Brain microvascular endothelial cell (primary cell): ENCODE measurements around the gene SH2D2A.

Experiments used
- DNase-seq: peaks from one replicate; pipeline ENCODE4 v3.0.0-alpha.2; 2020
- H3K27ac ChIP-seq: fragments of 250-450 bp; sonication (Bioruptor Pico); 2 replicates; pipeline ENCODE4 v1.5.1; 2020; ENCODE audit warnings: mild to moderate bottlenecking, moderate library complexity
- H3K27me3 ChIP-seq: fragments of 250-450 bp; sonication (Bioruptor Pico); replicated peaks from 2 replicates; pipeline ENCODE4 v1.5.1; 2020; ENCODE audit warnings: mild to moderate bottlenecking
- H3K36me3 ChIP-seq: fragments of 250-450 bp; sonication (Bioruptor Pico); replicated peaks from 2 replicates; pipeline ENCODE4 v1.5.1; 2020; ENCODE audit warnings: mild to moderate bottlenecking
- H3K4me3 ChIP-seq: 2 replicates; pipeline ENCODE4 v1.5.1; 2011; ENCODE audit warnings: low read depth, mild to moderate bottlenecking, control low read depth, low read length, moderate library complexity
- in situ Hi-C: cut with HindIII; loops from 2 replicates; pipeline ENCODE4 v1.10.0; 2017; ENCODE audit warnings: low sequenced_read_pairs, low pct_ligation_motif_present
- TF ChIP-seq, protein P1 (sequence below): IDR thresholded peaks from 2 replicates; pipeline ENCODE4 v1.5.1; 2011; ENCODE audit warnings: low read depth, mild to moderate bottlenecking, moderate library complexity, low read length, control low read depth, inconsistent platforms; ENCODE audit errors: missing control alignments

SH2D2A gene

DNA sequence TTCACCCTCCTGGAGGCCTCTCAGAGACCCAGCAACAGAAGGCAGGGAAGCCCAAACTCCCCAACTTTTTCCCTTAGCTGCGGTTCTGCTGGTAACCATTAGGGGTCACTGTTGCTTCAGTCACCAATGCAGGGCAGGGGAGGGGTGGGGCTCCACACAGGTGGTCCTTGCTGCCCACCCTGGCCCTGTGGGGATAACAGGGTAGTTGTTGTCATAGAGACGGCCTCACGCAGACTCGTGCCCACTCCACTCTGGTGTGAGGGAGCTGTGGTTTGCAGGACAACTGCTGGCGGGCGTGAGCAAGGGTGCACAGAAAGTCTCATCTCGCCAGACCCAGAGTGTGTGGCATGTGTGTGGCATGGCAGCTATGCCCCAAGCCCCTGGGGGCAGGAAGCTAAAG lies 22.3 kb upstream of the SH2D2A start:
- no peak for DNase-seq
- TF ChIP-seq, protein P1, sequence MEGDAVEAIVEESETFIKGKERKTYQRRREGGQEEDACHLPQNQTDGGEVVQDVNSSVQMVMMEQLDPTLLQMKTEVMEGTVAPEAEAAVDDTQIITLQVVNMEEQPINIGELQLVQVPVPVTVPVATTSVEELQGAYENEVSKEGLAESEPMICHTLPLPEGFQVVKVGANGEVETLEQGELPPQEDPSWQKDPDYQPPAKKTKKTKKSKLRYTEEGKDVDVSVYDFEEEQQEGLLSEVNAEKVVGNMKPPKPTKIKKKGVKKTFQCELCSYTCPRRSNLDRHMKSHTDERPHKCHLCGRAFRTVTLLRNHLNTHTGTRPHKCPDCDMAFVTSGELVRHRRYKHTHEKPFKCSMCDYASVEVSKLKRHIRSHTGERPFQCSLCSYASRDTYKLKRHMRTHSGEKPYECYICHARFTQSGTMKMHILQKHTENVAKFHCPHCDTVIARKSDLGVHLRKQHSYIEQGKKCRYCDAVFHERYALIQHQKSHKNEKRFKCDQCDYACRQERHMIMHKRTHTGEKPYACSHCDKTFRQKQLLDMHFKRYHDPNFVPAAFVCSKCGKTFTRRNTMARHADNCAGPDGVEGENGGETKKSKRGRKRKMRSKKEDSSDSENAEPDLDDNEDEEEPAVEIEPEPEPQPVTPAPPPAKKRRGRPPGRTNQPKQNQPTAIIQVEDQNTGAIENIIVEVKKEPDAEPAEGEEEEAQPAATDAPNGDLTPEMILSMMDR = peak; percentile 96
- Histone ChIP-seq H3K4me3 (no peak overlapping the region), H3K36me3 (no peaks in the 10 kb centered on the region), H3K27ac (no peak overlapping the region), H3K27me3 (peaks cover 27% of the 10 kb centered on the region)
- in situ Hi-C loops = no loop called here

DNA sequence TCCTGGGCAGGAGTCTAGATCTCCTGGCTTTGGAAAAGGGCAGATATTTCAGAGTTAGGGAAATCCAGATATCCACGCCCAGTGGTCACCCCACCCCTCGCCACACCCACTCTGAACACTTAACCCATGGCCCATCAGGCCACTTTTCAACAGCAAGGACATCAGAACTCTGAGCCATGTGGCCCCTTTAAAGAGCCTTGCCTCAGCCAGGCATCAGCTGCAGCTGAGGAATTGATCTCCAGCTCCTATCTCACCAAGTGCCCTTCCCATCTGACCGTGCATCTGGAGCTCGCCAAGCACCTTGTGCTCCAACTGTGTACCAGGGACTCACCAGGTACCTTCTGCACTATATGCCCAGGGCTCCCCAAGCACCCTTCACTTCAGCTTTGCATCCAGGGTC lies 20.2 kb upstream of the SH2D2A start:
- no peak overlapping the region for H3K27ac ChIP-seq
- peaks cover 40% of the 10 kb centered on the region for H3K27me3 ChIP-seq
- H3K4me3 ChIP-seq = no peak overlapping the region
- in situ Hi-C loops = no loop called here
- no peaks in the 10 kb centered on the region for H3K36me3 ChIP-seq
- TF ChIP-seq, protein P1 = no peak
- no peak for DNase-seq

DNA sequence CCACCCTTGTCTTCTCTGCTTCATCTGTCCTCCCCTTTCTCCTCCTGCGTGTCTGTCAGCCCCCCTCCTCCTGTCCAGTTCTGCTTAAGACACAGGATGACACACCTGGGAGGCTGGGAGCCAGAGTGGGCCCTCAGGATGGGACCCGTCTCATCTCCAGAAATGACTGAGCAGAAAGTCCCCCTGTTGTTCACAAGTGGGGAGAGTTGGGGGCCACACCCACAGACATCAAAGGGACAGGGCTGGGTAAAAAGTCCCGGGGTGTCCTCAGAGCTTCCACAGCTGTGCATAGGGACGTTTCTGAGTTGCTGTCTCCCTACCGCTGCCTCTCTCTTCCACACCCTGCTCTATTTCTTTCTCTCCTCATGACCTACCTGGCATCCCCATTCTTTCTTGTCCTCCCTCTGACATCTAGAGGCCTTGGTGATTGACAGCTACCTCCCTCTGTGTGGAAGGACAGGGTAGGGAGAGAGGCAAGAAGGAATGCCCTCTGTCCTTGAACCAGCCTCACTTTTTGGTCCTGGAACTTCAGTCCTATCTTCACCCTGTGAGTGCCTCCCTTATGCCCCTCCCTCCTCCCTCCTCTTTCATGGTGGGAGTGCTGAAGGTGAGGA lies 19.5 kb upstream of the SH2D2A start:
- H3K36me3 ChIP-seq = no peaks in the 10 kb centered on the region
- no peak overlapping the region for H3K27ac ChIP-seq
- DNase-seq = no peak
- no peak overlapping the region for H3K4me3 ChIP-seq
- in situ Hi-C loops = no loop called here
- peaks cover 41% of the 10 kb centered on the region for H3K27me3 ChIP-seq
- TF ChIP-seq, protein P1 = no peak

DNA sequence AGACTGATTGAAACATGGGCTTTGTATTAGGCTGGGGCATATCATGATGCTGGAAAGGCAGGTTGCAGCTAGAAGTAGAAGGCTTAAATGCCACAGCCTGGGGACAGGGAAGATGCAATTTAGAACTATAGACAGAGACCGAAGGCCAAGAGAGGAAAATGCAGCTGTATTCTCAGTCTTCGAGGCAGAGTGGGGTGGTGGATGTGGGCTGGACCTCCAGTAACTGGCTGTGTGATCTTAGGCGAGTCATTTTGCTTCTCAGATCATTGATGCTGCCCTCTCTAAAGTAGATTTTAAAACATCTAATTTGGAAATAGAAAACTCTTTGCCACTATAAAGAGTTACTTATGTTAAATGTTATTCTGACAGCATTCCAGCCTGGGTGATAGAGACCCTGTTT lies 17.7 kb upstream of the SH2D2A start:
- in situ Hi-C loops = no loop called here
- Histone ChIP-seq H3K27ac (no peak overlapping the region), H3K4me3 (no peak overlapping the region), H3K36me3 (no peaks in the 10 kb centered on the region), H3K27me3 (peaks cover 41% of the 10 kb centered on the region)
- TF ChIP-seq, protein P1 = no peak
- DNase-seq = no peak

DNA sequence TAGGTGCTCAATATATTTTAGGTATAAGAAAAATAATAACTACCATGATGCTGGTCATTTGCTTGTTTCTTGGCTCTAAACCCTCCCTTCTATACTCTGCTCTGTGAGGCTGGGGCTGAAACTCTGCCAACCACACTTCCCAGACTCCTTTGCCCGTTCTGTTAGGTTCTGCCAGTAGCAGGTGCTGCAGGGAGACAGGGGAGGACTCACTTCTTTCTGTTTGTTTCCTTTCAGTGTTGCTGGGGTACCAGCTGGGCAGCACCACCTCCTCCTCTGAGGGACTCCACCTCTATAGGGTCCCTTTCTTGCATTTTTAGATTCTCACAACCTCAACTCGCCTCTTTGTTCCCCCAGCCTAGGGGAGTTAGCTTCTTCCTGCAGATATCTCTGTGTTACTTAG lies 17.0 kb upstream of the SH2D2A start:
- H3K4me3 ChIP-seq = no peak overlapping the region
- no peaks in the 10 kb centered on the region for H3K36me3 ChIP-seq
- DNase-seq = no peak
- in situ Hi-C loops = no loop called here
- H3K27me3 ChIP-seq = peaks cover 41% of the 10 kb centered on the region
- TF ChIP-seq, protein P1 = no peak
- H3K27ac ChIP-seq = no peak overlapping the region

DNA sequence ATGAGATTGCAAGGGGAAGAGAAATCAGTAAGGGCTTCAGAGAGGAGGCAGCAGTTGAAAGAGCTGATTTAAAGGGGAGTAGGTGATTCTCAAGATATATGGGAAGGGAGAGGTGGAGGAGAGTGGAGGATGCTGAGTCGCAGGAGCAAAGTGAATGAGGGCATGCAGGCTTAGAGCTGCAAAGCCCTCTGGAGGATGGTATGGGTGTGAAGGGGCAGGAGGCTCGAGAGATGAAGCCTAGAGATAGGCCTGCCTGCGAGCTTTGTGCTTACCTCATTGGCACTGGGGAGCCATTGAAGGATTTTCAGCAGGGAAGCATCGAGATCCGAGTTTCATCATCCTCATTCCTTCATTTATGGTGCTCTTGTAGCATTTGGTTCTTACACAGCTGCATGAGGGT lies 15.8 kb upstream of the SH2D2A start:
- Histone ChIP-seq H3K36me3 (no peaks in the 10 kb centered on the region), H3K4me3 (no peak overlapping the region), H3K27ac (no peak overlapping the region), H3K27me3 (peaks cover 41% of the 10 kb centered on the region)
- TF ChIP-seq, protein P1 = peak; percentile 18
- in situ Hi-C loops = no loop called here
- no peak for DNase-seq
